Measurements from ENCODE around the gene LDLR.

The LDLR gene

DNA sequence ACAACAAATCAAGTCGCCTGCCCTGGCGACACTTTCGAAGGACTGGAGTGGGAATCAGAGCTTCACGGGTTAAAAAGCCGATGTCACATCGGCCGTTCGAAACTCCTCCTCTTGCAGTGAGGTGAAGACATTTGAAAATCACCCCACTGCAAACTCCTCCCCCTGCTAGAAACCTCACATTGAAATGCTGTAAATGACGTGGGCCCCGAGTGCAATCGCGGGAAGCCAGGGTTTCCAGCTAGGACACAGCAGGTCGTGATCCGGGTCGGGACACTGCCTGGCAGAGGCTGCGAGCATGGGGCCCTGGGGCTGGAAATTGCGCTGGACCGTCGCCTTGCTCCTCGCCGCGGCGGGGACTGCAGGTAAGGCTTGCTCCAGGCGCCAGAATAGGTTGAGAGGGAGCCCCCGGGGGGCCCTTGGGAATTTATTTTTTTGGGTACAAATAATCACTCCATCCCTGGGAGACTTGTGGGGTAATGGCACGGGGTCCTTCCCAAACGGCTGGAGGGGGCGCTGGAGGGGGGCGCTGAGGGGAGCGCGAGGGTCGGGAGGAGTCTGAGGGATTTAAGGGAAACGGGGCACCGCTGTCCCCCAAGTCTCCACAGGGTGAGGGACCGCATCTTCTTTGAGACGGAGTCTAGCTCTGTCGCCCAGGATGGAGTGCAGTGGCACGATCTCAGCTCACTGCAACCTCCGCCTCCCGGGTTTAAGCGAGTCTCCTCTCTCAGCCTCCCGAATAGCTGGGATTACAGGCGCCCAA is at the start of gene LDLR:
TSS of gene LDLR (plus strand) at position 210 of the 760 bp plus-strand sequence. CDS start at position 296, 86 bp downstream.
- DNase-seq (ENCODE audit: low read depth), result peak; percentile 91
- TF ChIP-seq, protein P1, sequence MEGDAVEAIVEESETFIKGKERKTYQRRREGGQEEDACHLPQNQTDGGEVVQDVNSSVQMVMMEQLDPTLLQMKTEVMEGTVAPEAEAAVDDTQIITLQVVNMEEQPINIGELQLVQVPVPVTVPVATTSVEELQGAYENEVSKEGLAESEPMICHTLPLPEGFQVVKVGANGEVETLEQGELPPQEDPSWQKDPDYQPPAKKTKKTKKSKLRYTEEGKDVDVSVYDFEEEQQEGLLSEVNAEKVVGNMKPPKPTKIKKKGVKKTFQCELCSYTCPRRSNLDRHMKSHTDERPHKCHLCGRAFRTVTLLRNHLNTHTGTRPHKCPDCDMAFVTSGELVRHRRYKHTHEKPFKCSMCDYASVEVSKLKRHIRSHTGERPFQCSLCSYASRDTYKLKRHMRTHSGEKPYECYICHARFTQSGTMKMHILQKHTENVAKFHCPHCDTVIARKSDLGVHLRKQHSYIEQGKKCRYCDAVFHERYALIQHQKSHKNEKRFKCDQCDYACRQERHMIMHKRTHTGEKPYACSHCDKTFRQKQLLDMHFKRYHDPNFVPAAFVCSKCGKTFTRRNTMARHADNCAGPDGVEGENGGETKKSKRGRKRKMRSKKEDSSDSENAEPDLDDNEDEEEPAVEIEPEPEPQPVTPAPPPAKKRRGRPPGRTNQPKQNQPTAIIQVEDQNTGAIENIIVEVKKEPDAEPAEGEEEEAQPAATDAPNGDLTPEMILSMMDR (IDR thresholded peaks at IDR 0.05; ENCODE audit: control insufficient read depth, extremely low read depth, insufficient read depth), result no peak

DNA sequence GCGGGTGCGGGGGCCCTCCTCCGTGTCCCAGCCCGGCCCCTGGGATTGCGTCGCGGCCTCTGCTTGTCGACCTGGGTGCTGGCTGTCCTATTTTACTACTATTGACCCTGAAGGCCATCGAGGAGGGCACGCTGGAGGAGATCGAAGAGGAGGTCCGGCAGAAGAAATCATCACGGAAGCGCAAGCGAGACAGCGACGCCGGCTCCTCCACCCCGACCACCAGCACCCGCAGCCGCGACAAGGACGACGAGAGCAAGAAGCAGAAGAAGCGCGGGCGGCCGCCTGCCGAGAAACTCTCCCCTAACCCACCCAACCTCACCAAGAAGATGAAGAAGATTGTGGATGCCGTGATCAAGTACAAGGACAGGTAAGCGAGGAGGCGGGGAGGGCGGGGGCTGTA is 48.1 kb upstream of the LDLR start:
- TF ChIP-seq, protein P1 (IDR thresholded peaks at IDR 0.05; ENCODE audit: control insufficient read depth, extremely low read depth, insufficient read depth), result no peak
- no peak for DNase-seq (ENCODE audit: low read depth)
- H3K4me3 ChIP-seq (ENCODE audit: low read depth, low read length), result no peak overlapping the region

More for the DNA sequence above, at the start of gene LDLR:
- peak within 1 kb of the TSS; percentile 75 for H3K4me3 ChIP-seq (ENCODE audit: low read depth, low read length)

DNA sequence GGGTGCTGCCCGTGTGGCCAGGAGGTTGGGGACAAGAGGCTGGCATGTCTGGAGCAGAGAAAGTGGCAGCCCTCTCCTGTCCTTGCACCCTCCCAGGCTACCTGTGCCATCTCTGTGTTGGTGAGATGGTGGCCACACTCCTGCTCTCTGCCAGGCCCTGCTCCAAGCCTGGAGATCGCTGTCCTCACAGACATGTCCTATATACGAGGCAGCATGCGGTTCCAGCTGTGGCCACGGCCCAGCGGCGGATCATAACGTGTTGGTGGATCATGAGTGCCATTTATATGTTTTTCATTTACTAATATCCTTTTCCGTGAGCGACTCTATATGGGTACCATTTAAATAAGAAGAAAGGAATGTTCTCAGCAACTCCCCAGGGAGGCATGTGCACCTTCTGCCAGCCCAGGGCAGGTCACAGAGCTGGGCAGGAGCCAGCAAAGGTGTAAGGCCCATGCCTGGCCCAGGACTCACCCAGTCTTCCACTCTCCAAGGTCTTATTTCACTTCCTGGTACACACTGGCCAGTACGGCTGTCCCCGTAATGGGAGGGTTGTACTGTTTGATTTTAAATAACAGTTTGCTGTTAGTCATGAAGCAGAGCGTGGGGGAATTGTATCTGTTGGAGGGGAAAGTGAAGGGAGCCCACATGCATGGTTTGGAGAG is 47.2 kb upstream of the LDLR start:
- peak; percentile 85 for DNase-seq (ENCODE audit: low read depth)
- no peak overlapping the region for H3K4me3 ChIP-seq (ENCODE audit: low read depth, low read length)
- TF ChIP-seq, protein P1 (IDR thresholded peaks at IDR 0.05; ENCODE audit: control insufficient read depth, extremely low read depth, insufficient read depth), result no peak

DNA sequence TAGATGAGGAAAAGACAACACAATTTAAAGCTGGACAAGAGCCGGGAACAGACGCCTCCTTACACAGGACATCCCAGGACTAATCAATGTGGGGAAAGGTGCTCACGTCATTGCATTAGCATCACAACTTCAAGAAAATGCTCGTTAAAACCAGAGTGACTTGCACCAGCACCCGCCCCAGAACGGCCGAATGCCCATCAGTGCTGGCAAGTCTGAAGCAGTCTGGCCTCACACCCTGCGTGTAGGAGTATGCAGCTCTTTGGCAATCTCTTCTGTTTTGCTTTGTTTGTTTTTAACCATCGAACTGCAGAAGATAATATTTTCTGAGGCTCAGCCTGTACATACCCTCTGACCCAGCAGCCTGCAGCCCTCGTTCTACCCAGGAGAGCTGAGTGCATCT is 44.8 kb upstream of the LDLR start:
- H3K4me3 ChIP-seq (ENCODE audit: low read depth, low read length), result no peak overlapping the region
- TF ChIP-seq, protein P1 (IDR thresholded peaks at IDR 0.05; ENCODE audit: control insufficient read depth, extremely low read depth, insufficient read depth), result no peak
- no peak for DNase-seq (ENCODE audit: low read depth)

DNA sequence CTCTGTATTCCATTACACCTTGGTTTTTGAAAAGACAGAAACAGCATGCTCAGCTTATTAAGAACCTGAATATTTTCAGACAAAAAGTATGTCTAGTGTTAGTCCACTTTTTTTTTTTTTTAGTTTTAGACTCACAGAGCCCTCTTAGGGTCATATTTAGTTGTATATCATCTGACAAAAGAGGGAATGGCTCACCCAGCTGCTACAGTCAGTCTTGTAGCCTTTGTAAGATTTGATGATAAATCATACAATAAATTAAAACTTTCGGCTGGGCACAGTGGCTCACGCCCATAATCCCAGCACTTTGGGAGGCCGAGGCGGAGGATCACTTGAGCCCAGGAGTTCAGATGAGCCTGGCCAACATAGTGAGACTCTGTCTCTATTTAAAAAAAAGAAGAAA is 43.7 kb upstream of the LDLR start:
- H3K4me3 ChIP-seq (ENCODE audit: low read depth, low read length), result no peak overlapping the region
- TF ChIP-seq, protein P1 (IDR thresholded peaks at IDR 0.05; ENCODE audit: control insufficient read depth, extremely low read depth, insufficient read depth), result no peak
- DNase-seq (ENCODE audit: low read depth), result no peak

DNA sequence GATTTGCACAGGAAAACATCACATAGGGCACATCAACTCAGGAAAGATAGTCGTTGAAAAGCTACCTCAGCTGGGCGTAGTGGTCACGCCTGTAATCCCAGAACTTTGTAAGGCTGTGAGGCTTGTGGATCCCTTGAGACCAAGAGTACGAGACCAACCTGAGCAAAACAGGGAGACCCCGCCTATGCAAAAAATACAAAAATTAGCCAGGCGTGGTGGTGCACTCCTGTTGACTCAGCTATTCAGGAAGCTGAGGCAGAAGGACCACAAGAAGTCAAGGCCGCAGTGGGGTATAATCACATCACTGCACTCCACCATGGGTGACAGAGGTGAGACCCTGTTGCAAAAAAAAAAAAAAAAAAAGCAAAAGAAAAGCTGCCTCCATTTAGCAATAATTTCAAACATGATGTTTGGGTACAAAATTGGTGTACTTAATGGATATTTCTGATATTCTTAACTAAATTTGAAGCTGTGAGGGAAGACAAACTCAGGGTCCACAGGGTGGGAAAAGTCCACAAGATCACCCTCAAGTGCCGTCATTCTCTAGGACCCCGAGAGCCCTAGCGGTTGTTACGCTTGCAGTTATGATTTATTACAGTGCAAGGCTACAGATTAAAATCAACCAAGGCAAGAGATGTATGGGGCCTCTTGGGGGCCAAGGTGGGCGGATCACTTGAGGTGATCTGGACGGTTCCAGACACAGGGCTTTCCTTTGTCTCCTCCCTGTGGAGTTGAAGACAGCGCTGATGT is 42.5 kb upstream of the LDLR start:
- H3K4me3 ChIP-seq (ENCODE audit: low read depth, low read length), result no peak overlapping the region
- no peak for DNase-seq (ENCODE audit: low read depth)
- TF ChIP-seq, protein P1 (IDR thresholded peaks at IDR 0.05; ENCODE audit: control insufficient read depth, extremely low read depth, insufficient read depth), result no peak
